ENCODE measurements around the gene TBL2.

- no peak for TF ChIP-seq REST (IDR thresholded peaks at IDR 0.05; ENCODE audit: borderline replicate concordance)
- no peak for TF ChIP-seq CTCF (IDR thresholded peaks at IDR 0.05; ENCODE audit: poor library complexity, severe bottlenecking)
- TF ChIP-seq TAF1 (IDR thresholded peaks at IDR 0.05; ENCODE audit: low read depth), result no peak
- no peak for TF ChIP-seq RAD21 (conservative IDR thresholded peaks at IDR 0.05)
- no peak for TF ChIP-seq SMC3 (conservative IDR thresholded peaks at IDR 0.05; ENCODE audit: poor library complexity)
- TF ChIP-seq EZH2 (IDR thresholded peaks at IDR 0.05; ENCODE audit: borderline replicate concordance, insufficient read depth, low read length, poor library complexity, severe bottlenecking), result no peak
- no peak for TF ChIP-seq POLR2AphosphoS5 (IDR thresholded peaks at IDR 0.05)
- no peak for TF ChIP-seq EP300 (conservative IDR thresholded peaks at IDR 0.05; ENCODE audit: poor library complexity, severe bottlenecking)
These were observed 31.7 kb upstream of the TBL2 start for GRCh38 chr7:73610105-73610504.

All from neural cell (in vitro differentiated cells).